Dermis blood vessel endothelial cell (primary cell): ENCODE measurements around the gene ARHGEF10L. TPM values are rescaled to one million over a fixed set of nuclear protein-coding genes. Genes with fewer than 3 reads are reported as not detected.

Experiments used
- DNase-seq: peaks from one replicate; pipeline ENCODE4 v3.0.0; 2010
- total RNA-seq: library from RNA; depleted of rRNA; stranded (reverse); fragments of >200 nt; gene quantifications from 2 replicates; pipeline ENCODE4 v1.2.3, GENCODE V29; 2014

The ARHGEF10L gene
- total RNA-seq, 1 donor from 2014 or later: 0.85 TPM

DNA sequence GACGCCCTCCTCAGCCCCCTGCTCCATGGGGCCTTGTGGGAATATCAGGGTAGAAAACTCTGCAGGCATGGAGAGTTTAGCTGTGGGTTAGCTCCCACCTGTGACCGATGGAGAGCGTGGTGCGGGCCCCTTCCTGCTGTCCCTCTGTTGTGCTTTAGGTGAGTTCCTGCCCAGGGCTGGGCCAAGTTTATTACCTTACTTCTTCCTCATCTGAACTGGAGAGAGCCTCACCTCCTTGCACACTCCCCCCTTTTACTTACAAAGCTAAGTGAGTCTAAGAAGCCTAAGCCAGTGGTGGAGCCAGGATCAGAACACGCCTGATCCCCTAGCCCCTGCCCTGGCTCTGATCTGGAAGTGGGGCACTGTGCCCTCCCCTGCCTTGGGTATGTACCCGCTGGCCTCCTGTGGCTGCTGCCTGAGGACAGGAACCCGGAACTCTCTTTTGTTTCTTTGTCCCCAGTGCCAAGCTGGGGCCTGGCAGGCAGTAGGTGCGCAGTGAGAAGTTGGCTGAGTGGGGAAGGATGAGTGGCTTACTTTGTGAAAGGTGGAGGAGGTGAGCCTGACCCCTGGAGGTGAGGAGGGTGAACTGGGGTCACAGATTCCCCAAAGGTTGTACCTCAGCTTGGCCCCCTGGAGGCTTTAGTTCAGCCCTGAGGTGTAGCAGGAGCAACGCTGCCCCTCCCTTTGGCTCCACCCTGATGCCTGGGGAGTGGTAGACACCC is 32.9 kb downstream of the ARHGEF10L start:
- DNase-seq: no peak

DNA sequence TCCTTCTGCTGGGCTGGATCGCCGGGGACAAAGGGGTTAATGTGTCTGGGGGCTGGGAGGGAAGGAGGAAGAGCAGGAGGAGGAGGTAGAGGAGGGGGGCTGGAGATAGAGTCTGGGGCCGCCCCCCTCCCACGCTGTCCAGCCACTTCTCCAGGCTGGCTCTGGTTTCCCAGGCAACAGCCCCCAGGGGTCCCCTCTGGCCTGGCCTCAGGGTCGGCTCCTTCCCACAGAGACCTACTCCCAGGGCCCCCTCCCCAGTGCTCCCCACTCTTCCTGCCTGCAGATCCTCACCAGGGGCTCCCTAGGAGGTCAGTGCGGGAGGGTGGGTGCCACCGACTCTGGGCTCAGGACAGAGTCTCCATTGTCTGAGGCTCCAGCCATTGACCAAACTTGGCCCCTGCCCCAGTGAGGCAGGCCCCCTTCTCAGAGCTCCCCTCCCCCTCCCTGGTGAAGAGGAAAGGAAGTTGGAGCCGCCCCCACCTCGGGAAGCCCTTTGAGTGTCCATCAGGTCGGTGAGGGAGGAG is 34.1 kb downstream of the ARHGEF10L start:
- DNase-seq: no peak

DNA sequence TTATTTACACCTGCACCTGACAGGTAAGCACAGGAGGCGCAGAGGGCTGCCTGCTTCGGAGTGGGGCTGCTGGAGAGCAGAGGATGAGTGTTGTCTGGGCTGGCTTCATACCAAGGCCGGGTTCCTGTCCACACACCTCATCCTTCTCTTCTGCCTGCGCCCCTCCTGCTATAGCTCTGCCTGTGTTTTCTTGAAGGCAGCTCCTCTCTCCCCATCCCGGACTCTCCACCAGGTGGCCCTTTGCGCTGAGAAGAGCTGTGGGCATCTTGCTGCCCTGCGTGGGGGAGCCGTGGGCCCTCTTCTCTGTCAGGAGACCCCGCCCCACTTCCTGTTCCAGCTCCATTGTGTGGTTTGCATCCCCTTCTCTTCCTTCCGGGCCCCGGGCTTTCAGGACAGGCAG is 35.0 kb downstream of the ARHGEF10L start:
- DNase-seq: peak; percentile 12

DNA sequence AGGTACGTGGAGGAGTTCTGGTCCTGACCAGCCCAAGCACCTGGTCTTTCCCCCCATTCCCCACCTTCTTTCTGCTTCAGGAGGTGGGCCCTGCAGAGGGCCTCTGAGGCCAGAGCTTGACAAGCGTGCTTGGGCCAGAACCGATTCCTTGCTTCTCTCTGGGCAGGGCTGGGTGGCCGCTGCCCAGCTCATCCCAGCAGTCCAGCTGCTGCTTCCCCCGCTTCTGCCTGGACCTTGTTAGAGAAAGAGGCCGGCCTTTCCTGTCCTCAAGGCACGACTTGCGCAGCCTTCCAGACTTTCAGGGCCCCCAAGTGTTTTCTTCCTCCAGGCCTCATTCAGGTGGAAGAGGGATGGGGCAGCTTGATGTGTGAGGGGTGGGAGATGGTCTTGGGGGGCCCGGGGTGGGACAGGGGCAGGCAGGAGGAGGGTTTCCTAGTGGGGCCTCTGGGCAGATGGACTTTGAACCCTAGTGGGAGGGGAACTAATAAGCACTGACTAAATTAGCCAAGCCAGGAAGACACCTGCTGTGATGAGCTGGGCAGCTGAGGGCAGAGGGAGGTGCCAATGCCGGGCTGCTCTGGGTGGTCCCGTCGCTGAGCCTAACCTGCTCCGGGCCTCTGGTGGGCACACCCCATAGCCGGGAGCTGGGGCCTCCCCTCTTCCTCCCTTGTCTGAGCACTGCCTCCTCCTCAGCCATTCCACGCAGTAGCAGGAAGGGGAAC is 36.5 kb downstream of the ARHGEF10L start:
- no peak for DNase-seq

DNA sequence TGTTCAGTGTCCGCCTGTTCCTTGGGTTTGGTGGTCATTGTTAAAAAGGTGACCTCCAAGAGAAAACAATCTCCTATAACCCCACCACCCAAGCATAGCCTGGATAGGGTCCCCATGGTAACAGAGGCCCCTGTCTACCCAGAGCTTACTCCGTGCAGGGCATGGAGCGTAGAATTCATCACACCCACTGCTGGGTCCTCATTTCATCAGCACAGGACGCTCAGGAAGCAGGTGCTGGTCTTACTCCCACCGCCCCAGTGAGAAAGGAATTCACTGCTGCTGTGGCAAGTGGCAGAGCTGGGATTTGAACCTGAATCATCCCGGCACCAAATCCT is 37.0 kb downstream of the ARHGEF10L start:
- no peak for DNase-seq

DNA sequence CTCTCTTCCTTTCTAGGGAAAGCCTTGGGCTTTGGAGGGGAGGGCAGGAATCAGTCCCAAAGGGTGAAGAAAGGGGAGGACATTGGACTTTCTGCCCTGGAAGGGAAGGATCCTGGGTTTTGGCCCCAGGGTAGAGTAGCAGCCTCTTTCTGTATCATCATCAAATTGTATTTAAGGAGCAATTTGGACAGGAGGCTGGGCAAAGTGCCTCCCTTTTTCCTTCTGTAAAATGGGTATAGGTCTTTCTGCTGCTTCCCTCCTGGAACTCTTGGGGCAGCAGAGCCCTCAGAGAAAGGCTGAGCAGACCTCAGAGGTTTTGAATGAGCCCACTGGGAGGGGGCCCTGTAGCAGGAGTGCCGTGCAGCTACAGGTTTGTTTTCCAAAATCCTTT is 38.4 kb downstream of the ARHGEF10L start:
- DNase-seq: no peak

DNA sequence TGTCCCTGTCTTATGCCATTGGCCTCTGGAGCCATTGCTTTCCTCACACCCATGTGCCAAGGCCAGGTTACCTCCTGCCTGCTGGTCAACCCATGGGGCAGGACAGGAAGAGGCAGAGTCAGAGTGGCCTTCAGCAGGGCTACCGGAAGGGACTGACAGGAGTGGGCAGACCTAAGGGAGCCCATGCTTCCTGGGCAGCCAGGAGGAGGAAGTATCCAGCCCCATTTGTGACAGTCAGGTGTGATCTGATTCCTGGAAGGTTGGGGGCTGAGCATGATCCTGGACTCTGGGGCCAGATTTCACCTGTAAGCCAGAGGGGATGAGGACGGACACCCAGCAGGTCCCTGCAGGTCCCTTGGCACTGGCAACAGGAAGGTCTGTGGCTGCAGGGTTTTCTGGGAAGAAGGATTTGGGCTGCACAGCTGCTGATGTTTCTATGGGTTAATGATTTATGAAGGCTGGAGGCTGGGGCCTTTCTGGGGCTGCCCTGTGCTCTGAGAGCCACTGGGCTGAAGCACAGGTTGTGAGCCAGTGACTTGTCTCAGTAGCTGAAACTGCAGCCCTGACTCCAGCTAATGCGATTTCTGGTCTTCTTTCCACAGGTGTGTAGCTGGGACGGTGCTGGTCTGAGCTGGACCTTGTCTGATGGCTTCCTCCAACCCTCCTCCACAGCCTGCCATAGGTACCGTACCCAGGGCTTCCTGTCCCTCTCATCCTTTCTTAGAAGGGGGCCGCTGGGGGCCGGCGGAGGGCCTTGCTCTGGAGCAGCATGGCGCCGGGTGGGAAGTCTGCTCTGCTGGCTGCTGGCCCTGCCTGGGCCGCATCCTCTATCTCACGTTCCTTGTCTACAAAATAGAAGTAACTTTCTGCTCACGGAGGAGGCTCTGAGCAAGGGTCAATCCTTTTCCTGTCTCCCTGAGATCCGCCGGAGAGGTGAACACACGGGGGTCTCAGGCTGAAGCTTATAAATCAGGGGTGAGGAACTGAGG is 40.7 kb downstream of the ARHGEF10L start:
- DNase-seq: no peak

DNA sequence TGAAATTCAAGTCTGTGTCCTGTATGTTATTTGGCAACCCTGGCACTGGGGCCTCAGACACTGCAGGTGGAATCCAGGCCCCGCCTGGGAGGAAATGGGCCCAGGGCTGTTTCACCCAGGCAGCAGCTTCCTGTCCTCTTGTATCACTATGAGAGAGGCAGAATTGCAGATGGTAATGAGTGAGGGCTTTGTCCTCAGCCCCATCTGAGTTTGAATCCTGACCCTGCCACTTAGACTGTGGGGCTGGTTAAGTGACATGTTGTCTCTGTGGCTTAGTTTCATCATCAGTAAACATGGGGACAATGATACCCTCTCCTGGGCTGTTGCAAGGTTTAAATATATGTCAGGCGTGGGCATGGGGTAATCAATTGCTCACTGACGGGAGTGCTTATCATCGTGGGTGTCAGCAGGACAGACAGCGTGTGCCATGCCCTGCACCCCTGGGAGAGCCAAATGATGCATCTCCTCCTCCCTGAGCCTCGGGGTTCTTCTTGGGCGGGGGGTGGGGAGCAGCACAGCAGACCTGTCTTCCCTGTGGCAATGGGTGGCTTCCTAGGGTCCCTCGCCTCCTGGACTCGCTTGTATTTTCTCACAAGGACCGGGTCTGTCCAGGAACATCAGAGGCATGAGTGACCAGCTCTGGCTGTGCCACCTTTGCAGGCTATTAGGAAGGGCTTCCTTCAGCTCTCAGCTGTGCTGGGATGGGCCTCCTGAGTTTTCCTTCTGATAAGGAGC is 42.1 kb downstream of the ARHGEF10L start:
- no peak for DNase-seq

DNA sequence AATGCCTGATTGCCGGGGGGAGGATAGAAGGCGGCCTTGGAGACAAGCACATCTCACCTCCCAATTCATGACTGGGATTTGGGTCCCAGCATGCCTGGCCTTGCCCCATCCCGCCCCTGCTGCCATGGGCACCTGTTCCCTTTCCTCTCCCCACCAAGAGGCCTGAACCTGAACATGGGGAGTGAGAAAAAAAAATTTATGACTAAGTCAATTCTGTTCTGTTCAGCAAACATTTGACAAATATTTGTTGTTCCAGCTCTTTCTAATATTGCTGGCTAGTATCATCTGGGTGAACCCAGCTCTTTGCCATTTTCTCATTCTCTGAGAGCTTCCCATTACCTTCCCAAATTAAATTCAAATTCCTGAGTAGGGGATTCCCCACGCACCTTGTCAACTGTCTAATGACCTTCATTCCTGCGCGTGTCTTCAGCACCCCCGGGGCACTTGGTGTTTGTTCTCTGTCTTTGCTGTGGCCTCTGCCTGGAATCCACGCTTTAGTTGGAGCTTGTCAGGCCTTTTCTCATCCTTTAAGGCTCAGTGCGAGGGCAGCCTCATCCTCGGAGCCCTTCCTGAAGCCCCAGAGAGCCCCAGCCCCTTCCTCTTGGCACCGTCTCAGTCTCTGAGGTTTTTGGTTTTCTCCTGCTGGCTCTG is 42.8 kb downstream of the ARHGEF10L start:
- DNase-seq: no peak

DNA sequence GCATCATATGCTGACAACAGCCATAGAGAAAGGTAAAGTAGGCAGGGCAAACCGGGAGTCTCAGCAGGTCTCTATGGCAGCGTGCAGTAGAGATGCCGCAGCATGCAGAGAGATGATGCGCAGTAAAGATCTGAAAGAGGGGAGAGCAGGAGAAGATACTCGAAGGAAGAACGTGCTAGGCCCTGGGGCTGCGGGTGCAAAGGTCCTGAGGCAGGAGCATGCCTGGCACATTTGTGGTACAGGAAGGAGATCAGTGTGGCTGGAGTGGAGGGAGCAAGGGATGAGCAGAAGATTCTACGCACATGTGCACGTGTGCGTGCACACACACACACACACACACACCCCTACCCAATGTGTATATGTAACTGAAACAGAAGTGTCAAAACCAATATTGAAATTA is 45.0 kb downstream of the ARHGEF10L start:
- no peak for DNase-seq

DNA sequence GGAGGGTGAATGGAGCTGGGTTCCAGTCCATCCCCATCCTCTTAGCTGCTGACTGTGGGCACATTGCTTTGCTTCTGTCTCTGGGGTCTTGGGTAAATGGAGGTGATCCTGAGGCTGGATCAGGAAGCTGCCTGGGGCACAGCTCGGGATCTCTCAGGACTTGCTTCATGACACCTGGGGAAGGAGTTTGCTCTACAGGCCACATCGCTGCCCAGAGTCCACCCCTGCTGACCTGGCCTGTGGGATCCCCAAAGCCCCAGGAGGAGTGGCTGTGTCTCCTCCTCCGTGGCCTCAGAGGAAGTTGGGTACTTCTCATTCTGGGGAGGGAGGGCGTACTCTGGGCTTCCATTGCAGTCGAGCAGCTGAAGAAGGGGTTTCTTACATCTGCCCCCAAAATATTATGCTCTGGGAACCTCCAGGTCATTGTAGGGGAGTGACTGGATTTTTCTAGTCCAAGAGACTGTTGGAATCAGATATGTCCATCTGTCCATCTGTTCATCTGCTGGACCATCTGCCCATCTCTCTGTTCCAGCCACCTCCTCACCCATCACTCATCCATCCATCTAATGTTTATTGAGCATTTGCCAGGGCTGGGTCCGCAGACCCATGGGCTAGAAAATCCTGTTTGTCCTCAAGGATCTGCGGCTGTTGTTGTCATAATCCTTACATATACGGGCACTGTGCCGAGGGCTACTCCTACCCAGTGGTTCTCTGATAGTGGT is 45.9 kb downstream of the ARHGEF10L start:
- no peak for DNase-seq

DNA sequence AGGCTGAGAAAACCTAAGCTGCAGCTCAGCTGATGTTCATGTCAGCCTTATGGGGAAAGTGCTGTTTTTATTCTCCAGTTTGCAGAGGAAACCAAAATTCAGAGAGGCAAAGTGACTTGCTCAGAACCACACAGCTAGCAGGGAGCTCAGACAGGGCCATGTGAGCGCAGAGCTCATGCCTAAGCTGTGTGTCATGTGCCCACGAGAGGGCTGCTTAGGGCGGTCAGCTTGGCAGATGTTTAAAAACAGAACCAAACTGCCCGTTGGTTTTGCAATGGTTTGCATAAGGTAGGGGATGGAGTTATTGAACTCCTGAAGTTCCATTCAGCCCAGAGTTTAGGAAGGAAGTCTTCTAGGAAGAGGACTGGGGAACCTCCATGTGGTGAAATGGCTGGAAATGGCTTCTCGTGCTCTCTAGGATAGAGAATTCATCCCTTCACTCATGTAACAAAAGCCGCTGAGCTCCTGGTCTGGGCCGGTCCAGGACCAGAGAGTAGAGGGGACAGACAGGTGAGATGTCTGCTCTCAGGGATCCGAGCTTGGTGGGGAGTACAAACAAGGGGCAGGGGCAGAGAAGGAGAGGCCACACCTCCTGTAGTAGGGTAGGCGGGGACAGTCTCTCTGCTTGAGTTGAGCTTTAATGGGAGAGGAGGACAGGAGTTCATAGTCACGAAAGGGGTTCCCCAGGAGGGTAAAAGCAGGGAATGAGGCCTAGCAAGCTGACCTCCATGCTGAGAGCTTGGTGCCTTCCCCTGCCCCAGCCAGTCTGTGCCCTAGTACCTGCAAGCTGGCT is 46.9 kb downstream of the ARHGEF10L start:
- no peak for DNase-seq

DNA sequence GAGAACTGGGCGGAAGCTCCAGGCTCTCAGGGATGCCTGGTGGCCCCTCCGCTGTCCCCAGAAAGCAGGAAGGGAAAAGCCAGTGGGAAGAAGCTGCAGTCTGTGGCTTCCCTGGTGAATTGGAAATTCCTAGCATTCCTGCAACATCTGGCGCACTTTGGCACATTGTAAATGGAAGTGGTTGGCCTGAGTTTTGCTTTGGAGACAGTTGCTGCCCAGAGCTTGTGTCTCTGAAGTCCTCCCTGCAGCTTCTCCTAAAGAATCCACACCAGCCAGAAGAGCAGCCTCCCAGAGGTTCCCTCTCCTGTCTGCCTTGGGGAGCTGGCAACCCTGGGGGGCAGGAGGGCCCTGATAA is 48.2 kb downstream of the ARHGEF10L start:
- DNase-seq: no peak

DNA sequence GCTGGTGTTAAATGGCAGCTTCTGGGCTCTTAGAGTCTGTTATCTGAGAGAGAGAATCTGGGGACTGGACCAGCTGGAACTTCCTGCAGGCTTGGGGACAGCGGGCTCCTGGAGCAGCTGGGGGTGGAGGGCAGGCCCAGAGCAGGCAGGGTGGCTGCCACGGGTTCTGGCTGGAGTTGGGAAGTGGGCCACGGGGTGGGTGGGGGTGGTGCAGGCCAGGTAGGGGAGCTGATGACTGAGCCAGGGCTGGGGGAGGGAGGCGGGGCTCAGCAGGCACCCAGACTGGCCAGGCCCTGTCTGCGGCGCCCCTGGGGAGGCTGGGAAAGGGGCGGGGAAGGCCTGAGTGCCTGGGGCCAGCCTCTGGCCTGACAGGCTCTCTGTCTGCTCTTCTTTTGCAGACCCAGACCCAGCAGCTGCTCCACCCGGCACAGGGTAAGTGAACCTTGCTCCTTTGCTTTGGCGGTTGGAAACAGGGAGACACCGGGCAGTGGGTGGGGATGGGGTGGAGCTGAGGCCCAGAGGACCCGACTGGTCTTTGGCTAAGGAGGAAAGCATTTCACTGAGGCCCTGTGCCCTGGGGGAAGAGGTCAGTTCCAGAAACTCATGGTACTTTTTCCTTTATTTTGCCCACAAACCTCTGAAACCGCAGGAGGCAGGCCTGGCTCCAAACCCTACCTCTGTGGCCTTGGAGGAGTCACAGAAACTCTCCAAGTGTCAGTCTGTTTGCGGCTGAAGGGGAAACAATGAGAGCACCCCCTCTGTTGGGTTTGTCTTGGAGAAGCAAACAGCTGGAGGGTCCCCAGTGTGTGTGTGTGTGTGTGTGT is 48.8 kb downstream of the ARHGEF10L start:
- no peak for DNase-seq

DNA sequence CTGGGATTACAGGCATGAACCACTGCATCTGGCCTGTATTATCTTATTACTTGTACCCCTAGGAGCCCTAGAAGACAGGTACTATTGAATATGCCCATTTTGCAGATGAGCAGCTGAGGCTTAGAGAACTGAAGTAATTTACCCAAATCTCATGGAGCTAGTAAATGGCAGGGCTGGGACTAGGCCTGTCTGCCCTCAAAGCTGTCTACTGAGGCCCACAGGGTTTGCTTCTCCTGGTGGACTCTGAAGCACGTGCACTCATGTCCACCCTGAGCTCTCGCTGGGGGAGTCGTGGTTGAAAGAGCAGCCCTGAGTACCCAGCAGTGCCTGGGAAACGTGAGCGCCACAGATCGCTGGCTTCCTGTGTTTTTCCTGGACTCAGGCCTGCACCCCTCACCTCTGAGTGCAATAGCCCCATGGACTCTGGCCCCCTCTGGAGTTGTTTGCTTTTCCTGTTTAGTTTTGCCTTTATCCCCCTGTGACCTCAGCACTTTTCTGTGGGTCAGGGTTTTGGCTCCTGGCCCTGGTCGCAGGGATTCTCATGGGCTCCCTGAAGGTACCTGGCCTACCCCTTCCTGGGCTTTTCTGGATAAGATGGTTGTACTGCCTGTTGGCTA is 52.4 kb downstream of the ARHGEF10L start:
- DNase-seq: no peak

DNA sequence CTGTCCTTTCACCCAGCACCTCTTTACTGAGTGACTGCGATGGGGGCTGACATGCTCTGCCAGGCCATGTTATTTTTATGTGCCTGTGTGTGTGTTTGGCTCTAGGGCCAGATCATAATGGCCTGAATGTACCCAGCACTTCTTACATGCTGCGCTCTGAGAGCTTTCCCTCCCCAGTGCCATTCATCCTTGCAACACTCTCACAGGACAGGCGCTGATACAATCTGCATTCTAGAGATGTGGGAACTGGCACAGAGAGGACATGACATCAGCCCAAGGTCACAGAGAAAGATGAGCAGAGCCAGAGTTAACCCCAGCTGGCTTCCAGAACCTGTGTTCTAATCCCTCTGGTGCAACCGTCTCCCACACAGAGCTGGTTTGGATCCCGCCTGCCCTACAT is 54.5 kb downstream of the ARHGEF10L start:
- DNase-seq: no peak

DNA sequence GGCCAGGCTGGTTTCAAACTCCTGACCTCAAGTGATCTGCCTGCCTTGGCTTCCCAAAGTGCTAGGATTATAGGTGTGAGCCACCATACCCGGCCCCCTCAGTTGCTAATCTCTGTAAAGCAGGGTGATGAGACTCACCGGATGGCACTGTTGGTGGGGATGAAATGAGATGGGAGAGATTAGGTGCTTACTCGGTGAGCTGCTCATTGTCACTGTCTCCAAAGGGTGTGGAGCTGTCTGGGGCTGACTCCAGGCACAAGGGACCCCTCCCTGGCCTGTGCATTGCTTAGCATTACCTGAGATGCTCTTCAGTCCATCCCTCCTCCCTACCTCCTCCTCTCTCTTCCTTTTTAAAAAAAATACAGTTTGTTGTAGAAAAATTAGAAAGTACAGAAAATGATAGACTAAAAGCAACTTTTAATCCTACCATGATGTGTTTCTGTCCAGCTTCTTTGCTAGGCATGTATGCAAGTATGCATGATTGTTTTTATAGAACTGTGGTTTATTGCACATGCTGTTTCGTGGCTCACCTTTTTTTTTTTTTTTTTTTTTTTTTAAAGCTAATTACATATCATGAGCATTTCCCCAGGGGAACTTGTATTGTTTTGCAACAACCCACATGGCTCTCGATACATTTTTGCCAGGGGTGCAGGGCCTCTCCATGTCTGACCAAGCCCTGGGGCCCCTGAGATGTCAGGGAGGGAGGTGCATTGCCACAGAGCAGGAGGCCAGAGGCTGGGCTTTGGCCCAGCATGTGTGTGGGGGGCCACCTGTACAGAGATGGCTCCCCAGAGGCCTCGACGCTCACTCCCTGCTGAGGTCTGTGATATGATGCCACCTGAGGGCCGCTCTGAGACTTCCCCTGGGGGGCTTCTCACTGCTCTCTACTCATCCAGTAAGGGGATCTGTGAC is 55.4 kb downstream of the ARHGEF10L start:
- no peak for DNase-seq

DNA sequence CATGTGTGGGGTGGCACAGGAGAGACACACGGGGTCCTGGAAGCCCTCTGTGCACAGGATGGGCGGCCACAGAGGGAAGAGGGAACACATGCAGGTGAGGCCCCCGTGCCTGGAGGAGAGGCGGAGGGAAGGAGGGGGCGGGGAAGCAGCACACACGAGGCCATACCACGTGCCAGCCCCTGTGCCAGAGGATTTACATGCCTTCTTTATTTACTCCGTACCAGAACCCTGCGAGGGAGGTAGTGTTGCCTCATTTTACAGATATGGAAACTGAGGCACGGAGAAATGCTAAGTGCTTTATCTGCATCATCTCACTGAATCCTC is 56.1 kb downstream of the ARHGEF10L start:
- DNase-seq: no peak
